ENCODE measurements around the gene CCRL2.
"Not testable (repeated sequence)": the region's sequence is repeated elsewhere in the genome, so short reads cannot be mapped to it uniquely, and the experiment has no call there.

CCRL2 gene

GRCh38 chr3:46380471-46381221 lies 26.4 kb upstream of the CCRL2 start:
- no peak for DNase-seq (ENCODE audit: low read depth)

GRCh38 chr3:46381625-46382024 lies 25.4 kb upstream of the CCRL2 start:
- DNase-seq (ENCODE audit: low read depth), result no peak

- DNase-seq (ENCODE audit: low read depth), result no peak
Measured at GRCh38 chr3:46383211-46383950, 23.7 kb upstream of the CCRL2 start.

DNA sequence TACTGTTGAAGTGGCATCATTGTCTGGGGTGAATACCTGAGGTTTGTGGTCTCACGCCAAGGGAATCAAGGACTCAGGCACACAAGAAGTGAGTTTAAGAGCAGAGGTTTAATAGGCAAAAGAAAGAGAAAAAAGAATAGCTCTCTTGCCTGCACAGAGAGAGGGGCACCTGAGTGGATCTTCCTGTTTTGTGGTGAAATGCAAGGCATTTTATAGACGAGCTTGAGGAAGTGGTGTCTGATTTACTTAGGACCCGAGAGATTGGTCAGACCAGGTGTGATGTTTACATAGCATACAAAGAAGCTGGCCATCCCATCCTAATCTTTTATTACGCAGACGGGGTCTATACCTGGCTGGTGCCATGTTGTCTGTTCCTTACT lies 23.1 kb upstream of the CCRL2 start:
- no peak for DNase-seq (ENCODE audit: low read depth)

GRCh38 chr3:46386205-46386604 lies 20.9 kb upstream of the CCRL2 start:
- no peak for DNase-seq (ENCODE audit: low read depth)

DNA sequence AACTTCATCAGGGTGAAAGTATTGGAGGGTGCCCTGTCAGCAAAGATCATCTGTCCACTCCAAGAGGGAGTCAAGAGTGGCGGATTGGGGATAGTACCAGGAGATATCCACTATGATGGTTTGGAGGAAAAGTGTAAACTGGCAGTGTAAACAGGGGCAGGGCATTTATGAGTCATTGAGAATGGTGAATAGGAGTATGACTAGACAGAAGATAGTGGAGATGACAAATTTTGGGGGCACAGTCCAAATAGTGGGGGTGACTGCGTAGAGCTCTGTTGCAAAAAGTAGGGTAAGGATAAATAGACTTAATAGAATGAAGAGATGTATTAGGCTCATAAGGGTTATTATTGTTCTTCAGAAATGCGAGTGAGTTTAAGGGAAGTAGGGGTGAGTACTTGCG lies 18.2 kb upstream of the CCRL2 start:
- DNase-seq (ENCODE audit: low read depth), result not testable (repeated sequence)

DNA sequence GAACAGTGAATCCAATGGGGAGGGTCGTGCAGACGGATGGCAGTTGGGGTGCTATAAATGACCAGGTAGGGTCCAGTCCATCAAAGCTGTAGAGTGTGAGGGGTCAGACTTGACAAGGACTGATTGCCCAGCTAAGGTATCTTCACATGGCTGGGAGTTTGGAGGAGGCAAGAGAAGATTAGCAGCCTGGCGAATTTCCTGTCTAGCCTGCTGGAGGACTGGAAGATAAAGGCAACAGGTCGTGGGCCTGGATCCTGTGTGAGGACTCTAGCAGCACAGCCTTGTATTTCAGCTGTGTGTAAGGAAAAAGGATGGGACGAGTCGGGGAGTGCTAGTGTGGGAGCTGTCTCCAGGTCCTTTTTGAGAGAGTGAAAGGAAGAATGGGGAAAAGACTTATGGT lies 17.8 kb upstream of the CCRL2 start:
- DNase-seq (ENCODE audit: low read depth), result no peak

DNA sequence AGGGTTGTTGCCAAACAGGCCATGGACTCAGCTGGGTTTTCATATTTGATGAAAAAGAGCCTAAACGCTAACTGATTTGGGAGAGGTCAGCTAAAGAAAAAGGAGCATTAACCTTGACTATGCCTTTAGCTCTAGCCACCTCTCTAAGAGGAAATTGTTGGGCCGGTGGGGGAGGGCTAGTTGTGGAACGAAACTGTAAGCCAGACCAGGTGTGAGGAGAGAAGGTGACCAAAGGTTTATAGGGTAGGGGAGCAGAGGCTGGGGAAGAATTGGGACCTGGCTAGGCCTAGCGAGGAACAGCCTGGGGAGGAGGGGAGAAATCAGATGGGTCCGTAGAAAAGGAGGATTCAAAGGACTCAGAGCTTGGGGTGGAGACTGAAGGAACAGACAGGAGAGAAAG lies 15.5 kb upstream of the CCRL2 start:
- not testable (repeated sequence) for DNase-seq (ENCODE audit: low read depth)

DNA sequence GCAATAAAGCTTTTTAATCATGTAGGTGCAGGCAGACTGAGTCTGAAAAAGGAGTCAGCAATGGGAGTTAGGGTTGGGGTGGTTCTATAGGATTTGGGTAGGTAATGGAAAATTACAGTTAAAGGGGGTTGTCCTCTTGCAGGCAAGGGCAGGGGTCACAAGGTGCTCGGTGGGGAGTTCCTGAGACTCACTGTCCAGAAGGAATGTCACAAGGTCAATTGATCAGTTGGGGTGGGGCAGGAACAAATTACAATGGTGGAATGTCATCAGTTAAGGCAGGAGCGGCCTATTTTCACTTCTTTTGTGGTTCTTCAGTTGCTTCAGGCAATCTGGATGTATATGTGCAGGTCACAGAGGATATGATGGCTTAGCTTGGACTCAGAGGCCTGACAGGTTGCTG lies 14.0 kb upstream of the CCRL2 start:
- DNase-seq (ENCODE audit: low read depth), result no peak

DNA sequence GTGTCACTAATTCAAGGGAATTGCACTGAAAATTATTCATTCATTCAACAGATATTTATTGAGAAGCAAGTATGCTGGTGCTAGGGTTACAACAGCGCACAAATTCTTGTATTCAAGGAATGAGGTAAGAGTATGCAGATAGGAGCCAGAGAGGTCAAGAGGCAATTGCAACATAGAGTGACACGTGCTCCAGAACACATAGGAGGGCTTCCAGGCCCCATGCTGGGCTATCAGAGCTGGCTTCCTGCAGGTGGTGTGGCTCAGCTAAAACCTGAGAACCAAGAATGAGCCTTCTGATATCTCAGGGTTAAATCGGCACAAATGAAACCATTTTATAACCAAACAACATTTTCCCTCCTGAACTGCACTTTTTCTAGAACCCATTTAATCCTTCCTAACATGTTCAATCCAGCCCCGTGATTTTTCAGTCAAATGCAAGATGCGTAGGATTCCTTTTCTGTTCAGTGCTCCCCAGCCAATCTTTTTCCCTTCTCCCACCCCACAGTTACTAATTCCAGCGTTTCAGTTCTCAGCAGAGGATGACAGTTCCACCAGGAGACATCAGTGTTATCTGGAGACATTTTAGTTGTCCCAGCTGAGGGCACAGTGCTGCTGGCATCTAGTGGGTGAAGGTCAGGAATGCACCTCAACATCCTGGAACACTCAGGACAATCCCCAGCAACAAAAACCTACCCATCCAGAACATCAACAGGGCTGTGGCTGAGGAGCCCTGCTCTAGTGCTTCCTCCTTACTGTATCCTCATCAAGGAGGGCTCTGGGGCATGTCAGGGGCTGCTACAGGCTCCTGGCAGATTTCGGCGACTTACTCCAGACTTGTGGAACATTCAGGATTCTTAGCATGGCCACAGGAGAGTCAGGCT lies 13.3 kb upstream of the CCRL2 start:
- DNase-seq (ENCODE audit: low read depth), result no peak

DNA sequence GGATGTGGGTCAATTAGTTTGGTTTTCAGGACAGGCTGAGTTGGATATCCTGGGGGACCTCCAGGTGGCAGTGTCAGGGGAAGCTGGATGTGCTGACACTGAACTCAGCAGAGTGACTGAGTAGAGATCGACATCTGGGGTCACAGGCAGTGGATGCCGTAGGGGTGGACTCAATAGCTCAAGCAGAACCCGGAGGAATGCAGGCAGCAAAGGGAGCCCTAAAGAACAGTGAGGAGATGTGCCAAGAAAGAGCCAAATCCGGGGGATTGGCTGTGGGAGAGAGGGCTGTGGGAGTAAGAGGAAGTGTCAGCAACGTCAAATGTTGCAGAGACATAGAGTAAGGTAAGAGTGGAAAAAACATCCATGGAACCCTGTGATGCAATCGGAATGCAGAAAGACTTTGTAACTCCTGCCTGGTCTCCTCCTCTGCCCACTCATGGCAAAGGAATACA lies 11.8 kb upstream of the CCRL2 start:
- DNase-seq (ENCODE audit: low read depth), result no peak

DNA sequence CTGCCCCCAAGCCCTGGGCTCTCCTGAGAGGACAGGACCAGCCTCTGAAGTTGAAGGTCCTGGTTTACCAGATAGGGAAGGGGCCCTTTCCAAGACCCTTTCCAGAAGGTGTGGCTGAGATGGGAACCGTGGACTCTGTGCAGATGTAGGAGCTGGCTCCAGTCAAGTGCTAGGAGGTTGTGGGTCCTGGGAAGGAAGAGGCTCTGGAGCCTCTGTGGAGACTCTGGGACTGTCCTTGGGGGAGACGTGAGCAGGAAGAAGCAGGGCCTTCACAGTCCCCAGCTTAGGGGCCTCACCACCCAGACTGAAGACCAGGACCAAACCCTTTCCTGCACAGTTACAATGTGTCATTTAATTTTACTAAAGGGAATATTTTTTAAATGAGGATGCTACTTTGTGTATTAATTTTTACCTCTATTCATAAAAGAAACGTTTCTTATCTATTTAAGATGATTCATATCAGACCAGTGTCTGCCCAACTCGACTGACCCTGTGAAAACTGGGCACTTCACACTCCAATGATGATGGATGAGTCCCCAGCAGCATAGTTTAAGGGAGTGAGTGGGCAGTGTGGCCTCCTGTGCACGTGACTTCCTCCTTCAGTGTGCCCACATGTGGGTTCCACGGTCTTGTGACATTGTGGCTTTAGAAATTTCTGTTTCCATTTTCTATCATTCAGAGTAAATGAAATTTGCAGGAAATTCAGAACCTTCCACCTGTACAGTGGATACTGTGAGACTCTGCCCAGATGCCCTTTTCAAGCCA lies 11.1 kb upstream of the CCRL2 start:
- DNase-seq (ENCODE audit: low read depth), result no peak

DNA sequence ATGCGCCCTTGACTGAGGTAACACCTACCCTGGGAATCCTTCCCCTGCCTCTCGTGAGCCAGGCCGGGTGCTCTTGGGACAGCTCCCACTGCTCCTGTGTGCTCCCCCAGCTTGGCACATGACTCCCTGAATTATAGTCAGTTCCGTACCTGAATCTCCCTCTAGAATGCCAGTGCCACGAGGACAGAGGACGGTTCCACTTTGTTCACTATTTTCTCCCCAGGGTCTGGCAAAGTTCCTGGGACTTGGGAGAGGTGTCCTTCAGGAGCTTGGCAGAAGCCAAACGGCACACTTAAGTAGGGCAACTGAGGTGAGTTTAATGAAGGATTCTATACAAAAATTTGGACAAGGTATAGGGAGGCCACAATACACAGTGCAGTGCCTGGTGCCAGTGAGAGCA lies 9.9 kb upstream of the CCRL2 start:
- no peak for DNase-seq (ENCODE audit: low read depth)

DNA sequence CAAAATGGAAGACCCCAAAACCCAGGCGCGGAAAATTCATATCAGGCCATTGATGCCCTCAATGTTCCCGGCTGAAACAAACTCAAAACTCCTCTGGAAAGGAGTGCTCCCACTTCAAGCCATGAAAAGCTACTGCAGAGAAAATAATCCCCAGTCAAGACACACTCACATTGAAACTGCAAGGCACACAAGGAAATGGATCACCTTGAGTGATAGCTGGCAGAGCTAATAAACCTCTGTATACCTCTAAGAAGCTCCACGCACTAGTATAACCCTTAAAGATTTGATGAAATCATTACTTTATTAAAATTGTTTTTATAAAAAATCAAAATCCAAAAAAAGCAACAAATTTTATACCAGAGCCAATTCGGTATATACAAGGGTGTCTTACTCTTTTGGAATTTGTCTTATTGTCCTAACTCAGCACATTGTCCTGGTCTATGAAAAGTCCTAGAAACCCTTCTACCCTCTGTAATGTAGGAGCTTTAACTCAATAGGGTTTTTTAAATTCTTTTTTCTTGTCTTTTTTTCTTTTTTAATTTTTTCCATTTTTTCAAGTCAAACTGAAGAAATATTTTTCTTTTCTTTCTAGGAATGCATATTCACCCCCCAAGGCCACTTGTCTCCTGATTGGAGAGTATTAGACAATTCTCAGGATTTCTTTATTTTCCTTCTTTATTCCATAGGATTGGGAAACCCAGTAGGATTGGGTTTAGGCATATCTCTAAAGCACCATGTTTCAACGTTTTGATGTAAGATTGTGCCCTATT lies 8.7 kb upstream of the CCRL2 start:
- no peak for DNase-seq (ENCODE audit: low read depth)

- no peak for DNase-seq (ENCODE audit: low read depth)
Measured at GRCh38 chr3:46399098-46399497, 8.0 kb upstream of the CCRL2 start.

DNA sequence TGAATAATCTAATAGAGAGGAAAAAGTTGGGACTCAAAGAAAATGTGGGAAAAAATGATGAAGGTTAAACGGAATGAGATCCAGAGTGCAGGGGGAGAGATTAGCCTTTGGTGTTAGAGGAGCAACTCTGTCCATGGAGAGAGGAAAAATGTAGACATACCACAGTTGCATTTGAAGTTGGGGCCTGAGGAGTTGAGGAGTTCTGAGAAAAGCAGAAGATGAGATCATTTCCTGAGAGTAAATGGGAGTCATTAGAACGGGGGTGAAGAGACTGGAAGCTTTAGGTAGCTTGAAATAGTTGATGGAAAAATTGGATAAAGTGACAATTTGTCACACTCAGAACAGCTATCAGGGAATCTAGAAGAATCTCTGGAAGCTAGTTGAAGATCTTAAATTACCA lies 7.5 kb upstream of the CCRL2 start:
- DNase-seq (ENCODE audit: low read depth), result no peak

DNA sequence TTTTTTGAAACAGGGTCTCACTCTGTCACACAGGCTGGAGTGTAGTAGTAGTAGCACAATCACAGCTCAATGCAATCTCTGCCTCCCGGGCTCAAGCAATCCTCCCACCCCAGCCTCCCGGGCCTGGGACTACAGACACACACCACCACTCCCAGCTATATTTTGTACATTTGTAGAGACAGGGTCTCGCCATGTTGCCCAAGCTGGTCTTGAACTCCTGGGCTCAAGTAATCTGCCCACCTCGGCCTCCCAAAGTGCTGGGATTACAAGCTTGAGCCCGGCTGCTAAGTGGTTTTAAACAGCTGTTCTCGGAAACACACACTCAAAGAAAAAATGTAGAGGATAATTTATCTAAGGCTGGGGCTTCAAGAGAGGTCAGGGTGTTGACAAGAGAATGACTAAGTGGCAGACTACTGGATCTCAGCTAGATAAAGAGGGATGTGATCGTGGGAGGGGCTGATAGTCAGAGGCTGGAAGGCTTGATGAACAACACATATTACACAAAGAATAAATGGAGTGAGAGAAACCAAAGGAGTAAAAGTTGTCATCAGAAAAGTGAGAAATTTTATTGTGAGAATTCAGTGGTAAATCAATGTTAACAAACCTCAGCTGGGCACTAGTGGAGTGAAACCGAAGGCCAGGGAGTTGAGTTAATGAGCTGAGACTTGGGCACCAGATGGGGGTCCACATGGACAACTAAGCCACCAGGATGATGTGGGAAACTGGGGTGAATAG lies 6.9 kb upstream of the CCRL2 start:
- DNase-seq (ENCODE audit: low read depth), result no peak

DNA sequence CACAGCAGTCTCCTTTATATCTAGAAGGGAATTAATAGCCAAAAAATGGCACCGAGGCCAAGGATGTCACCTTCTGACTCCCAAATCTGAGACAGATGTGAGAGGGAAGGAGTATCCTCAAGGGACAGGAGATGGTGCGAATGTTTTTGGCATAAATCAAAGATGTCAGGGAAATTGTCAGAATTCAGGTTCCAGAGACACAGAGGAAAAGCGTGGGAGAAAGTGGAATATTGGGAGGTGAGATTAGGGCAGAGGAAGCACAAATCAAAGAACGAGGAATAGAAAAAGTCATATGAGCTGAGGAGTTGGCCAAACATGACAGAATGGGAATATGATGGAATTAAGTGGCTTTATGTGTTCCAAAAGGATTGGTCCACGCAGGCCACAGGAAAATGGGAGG lies 6.2 kb upstream of the CCRL2 start:
- DNase-seq (ENCODE audit: low read depth), result no peak

- no peak for DNase-seq (ENCODE audit: low read depth)
Measured at GRCh38 chr3:46401579-46401978, 5.5 kb upstream of the CCRL2 start.

GRCh38 chr3:46402902-46403301 lies 4.2 kb upstream of the CCRL2 start:
- DNase-seq (ENCODE audit: low read depth), result not testable (repeated sequence)

Data from stimulated activated CD4-positive, alpha-beta T cell treated with anti-CD3 and anti-CD28 coated beads, Interleukin-2, amount 100 ng/mL, for 4 hours (primary cell).